ENCODE data around the gene RAX.

DNA sequence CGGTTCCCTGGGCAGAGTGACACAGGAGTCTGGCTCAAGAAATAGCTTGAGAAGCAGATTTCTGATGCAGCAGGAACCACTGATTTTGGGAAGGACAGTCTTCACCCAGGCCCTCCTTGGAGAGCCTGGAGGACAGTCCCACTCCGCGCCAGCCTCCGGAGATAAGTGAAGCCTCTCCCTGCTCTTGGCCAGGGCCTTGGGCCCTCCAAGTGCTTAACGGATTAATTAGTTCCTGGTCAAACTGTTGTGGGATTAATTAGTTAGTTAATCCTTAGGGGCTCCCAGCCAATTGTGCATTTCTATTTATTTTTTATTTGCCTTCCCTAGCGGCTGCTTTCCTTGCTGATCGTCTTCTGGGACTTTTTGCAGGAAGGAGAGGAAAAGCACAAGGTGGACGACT is 25.6 kb upstream of the RAX start:
- TF ChIP-seq CTCF (IDR thresholded peaks at IDR 0.05; ENCODE audit: control extremely low read depth in 1 of 3, insufficient read depth in 1 of 3, low read depth in 1 of 3, low read length in 3 of 3) = no peak
- TF ChIP-seq E2F6 (IDR thresholded peaks at IDR 0.05) = no peak
- TF ChIP-seq FOSL1 (IDR thresholded peaks at IDR 0.05; ENCODE audit: insufficient read depth, low read depth, low read length) = no peak
- TF ChIP-seq SP4 (IDR thresholded peaks at IDR 0.05; ENCODE audit: low read length) = no peak
- TF ChIP-seq EP300 (IDR thresholded peaks at IDR 0.05; ENCODE audit: borderline replicate concordance in 1 of 2, low read depth in 2 of 2, low read length in 2 of 2) = no peak
- no peak for TF ChIP-seq TAF1 (IDR thresholded peaks at IDR 0.05; ENCODE audit: low read depth, low read length)
- no peak for TF ChIP-seq RNF2 (IDR thresholded peaks at IDR 0.05; ENCODE audit: borderline replicate concordance, low read depth, low read length, missing control alignments, poor library complexity, severe bottlenecking)
- TF ChIP-seq POLR2AphosphoS5 (IDR thresholded peaks at IDR 0.05; ENCODE audit: low read depth, low read length) = no peak
- TF ChIP-seq MAFK (IDR thresholded peaks at IDR 0.05; ENCODE audit: low read depth, low read length) = no peak
- no peak for TF ChIP-seq EGR1 (IDR thresholded peaks at IDR 0.05; ENCODE audit: borderline replicate concordance, low read depth, low read length)
- TF ChIP-seq POLR2A (IDR thresholded peaks at IDR 0.05; ENCODE audit: control extremely low read depth in 1 of 2, low read depth in 2 of 2, low read length in 2 of 2) = no peak
- TF ChIP-seq HDAC6 (IDR thresholded peaks at IDR 0.05; ENCODE audit: low read depth, low read length) = no peak
- no peak for TF ChIP-seq HDAC2 (IDR thresholded peaks at IDR 0.05; ENCODE audit: borderline replicate concordance in 1 of 2, low read depth in 2 of 2, low read length in 2 of 2)
- TF ChIP-seq MAX (IDR thresholded peaks at IDR 0.05) = no peak
